ENCODE results near the gene SIRT7. TPM values are rescaled to one million over a fixed set of nuclear protein-coding genes. Genes with fewer than 3 reads are reported as not detected.

Gene SIRT7
- total and polyA plus RNA-seq, 9 donors, result 3.4 to 17.7 (median 15.2) TPM

GRCh38 chr17:81888988-81889595, 28.9 kb downstream of the SIRT7 start:
- peaks cover 11% of the 10 kb centered on the region for H3K4me1 ChIP-seq (ENCODE audit: insufficient read depth)
- H3K9me3 ChIP-seq, result no peaks in the 10 kb centered on the region
- no peak overlapping the region for H3K27ac ChIP-seq
- no peak for TF ChIP-seq EP300 (IDR thresholded peaks at IDR 0.05)
- TF ChIP-seq, protein P1, sequence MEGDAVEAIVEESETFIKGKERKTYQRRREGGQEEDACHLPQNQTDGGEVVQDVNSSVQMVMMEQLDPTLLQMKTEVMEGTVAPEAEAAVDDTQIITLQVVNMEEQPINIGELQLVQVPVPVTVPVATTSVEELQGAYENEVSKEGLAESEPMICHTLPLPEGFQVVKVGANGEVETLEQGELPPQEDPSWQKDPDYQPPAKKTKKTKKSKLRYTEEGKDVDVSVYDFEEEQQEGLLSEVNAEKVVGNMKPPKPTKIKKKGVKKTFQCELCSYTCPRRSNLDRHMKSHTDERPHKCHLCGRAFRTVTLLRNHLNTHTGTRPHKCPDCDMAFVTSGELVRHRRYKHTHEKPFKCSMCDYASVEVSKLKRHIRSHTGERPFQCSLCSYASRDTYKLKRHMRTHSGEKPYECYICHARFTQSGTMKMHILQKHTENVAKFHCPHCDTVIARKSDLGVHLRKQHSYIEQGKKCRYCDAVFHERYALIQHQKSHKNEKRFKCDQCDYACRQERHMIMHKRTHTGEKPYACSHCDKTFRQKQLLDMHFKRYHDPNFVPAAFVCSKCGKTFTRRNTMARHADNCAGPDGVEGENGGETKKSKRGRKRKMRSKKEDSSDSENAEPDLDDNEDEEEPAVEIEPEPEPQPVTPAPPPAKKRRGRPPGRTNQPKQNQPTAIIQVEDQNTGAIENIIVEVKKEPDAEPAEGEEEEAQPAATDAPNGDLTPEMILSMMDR (IDR thresholded peaks at IDR 0.05), result no peak
- TF ChIP-seq POLR2A (IDR thresholded peaks at IDR 0.05), result no peak
- WGBS, 3 donors, result 84 to 90% (median 86%) methylated on average over 16 of the region's 16 CpGs
- H3K27me3 ChIP-seq, result no peaks in the 10 kb centered on the region
- no peak for DNase-seq
- intact Hi-C loops (cut with DNase I), result no loop called here
- H3K36me3 ChIP-seq, result no peaks in the 10 kb centered on the region
- no peak overlapping the region for H3K4me3 ChIP-seq

DNA sequence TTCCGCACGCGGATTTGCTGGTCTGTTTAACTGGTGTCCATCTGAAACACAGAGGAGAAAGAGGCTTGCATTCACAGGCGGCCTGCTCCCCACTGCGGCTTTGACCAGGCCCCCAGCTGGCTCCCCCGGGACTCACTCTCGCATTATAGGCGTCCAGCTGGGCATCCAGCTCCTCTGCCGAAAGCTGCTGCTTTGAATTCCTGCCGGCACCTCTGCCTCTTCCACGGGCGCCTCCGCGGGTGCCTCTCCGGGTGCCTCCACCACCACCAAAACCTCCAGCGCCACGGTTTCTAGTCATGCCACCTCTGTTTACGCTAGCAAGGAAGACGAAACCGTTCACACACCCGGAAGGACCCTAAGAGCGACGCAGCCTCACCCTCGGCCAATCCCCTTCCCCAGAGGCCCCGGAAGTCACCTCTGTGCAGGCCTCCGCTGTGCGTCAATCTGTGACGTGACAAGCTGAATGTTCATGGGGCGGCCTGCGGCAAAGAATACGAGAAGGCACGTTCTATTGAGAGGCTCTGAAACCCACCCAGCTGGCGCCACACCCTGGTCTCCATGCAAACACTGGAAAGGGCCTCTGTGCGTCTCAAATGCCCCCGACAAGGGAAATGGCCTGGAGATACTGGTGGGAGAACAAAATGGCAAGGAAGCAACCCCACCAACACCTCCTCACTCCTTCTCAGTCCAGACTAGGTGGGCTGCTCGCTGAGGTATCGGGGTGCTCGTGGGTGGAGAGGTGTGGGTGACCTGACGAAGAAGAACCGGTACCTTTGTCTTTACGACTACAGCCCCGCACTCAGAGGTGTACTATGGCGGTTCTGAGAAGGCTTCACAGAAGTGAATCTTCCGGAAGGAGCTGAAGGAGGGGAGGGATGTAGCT, 29.6 kb downstream of the SIRT7 start:
- Histone ChIP-seq H3K9me3 (no peaks in the 10 kb centered on the region), H3K4me3 (no peak overlapping the region), H3K4me1 (ENCODE audit: insufficient read depth) (peaks cover 11% of the 10 kb centered on the region), H3K27ac (no peak overlapping the region), H3K27me3 (no peaks in the 10 kb centered on the region), H3K36me3 (no peaks in the 10 kb centered on the region)
- TF ChIP-seq EP300 (IDR thresholded peaks at IDR 0.05) (no peak), POLR2A (IDR thresholded peaks at IDR 0.05) (no peak)
- TF ChIP-seq, protein P1 (IDR thresholded peaks at IDR 0.05), result no peak
- intact Hi-C loops (cut with DNase I), result no loop called here
- no peak for DNase-seq
- WGBS, 3 donors, result 90 to 92% (median 92%) methylated on average over 44 of the region's 44 CpGs

DNA sequence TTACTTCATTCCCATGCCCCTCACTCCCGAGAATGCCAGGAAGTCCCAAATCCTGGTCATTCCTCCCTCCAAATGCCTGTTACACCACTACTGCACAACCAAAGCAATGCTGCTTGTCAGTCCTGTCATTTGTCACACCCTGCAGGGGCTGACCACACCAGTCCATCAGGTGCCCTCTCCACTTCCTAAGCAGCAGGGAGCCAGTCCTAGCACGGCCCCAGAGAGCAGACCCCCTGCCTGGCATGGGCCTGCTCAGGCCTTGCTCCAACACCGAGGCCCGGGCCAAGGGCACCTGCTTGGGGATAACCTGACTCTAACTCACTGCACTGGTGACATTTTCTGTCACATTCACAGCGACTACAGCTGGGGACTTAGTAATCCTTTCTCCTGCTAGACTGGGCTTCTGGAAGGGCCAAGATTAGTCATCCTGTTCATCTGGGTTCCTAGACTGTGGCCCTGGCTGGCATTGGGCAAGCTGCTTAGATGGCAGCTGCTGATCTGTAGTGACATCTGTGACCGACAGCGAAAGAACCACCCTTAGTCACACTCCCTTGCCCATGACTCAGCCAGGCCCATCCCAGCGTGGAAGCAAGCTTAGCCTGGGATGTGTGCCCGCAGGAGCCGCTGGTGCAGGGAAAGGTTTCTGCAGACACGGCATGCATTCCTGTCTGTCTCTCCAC, 32.0 kb downstream of the SIRT7 start:
- Histone ChIP-seq H3K27me3 (no peaks in the 10 kb centered on the region), H3K36me3 (no peaks in the 10 kb centered on the region), H3K27ac (no peak overlapping the region), H3K4me3 (no peak overlapping the region), H3K9me3 (no peaks in the 10 kb centered on the region), H3K4me1 (ENCODE audit: insufficient read depth) (peaks cover 6% of the 10 kb centered on the region)
- DNase-seq, result no peak
- intact Hi-C loops (cut with DNase I), result no loop called here
- 71 to 86% (median 85%) methylated on average over 11 of the region's 11 CpGs for WGBS, 3 donors
- TF ChIP-seq EP300 (IDR thresholded peaks at IDR 0.05), result no peak
- TF ChIP-seq POLR2A (IDR thresholded peaks at IDR 0.05), result no peak
- TF ChIP-seq, protein P1 (IDR thresholded peaks at IDR 0.05), result no peak

- H3K36me3 ChIP-seq, result no peaks in the 10 kb centered on the region
- H3K4me3 ChIP-seq, result no peak overlapping the region
- intact Hi-C loops (cut with DNase I), result no loop called here
- DNase-seq, result no peak
- TF ChIP-seq EP300 (IDR thresholded peaks at IDR 0.05), result no peak
- TF ChIP-seq POLR2A (IDR thresholded peaks at IDR 0.05), result no peak
- TF ChIP-seq, protein P1 (IDR thresholded peaks at IDR 0.05), result no peak
- H3K9me3 ChIP-seq, result no peaks in the 10 kb centered on the region
- peaks cover 2% of the 10 kb centered on the region for H3K4me1 ChIP-seq (ENCODE audit: insufficient read depth)
- H3K27ac ChIP-seq, result no peak overlapping the region
- WGBS, 3 donors, result 62 to 71% (median 71%) methylated on average over 10 of the region's 10 CpGs
- H3K27me3 ChIP-seq, result no peaks in the 10 kb centered on the region
These were observed 32.5 kb downstream of the SIRT7 start for GRCh38 chr17:81885454-81885853.

All from ovary (tissue), 9 donors.